HG02588 (cell line): ENCODE measurements around the gene PSMB11.
A peak's percentile ranks its signal among the peaks of the same experiment; 100 is the strongest.
"Not testable (repeated sequence)": the region's sequence is repeated elsewhere in the genome, so short reads cannot be mapped to it uniquely, and the experiment has no call there.

Experiments used
- ATAC-seq: cut with Tn5 transposase; IDR thresholded peaks from one replicate; pipeline ENCODE4 v1.9.1; 2021; ENCODE audit warnings: mild to moderate bottlenecking, moderate library complexity; ENCODE audit not compliant: unreplicated experiment

Gene PSMB11

GRCh38 chr14:23013749-23014054 lies 28.3 kb upstream of the PSMB11 start:
- ATAC-seq, result not testable (repeated sequence)

GRCh38 chr14:23015618-23016017 lies 26.4 kb upstream of the PSMB11 start:
- no peak for ATAC-seq

- no peak for ATAC-seq
Observed at GRCh38 chr14:23017091-23017490, 24.9 kb upstream of the PSMB11 start.

- no peak for ATAC-seq
Observed at GRCh38 chr14:23018107-23018506, 23.9 kb upstream of the PSMB11 start.

- ATAC-seq, result no peak
Observed at GRCh38 chr14:23020143-23021128, 21.6 kb upstream of the PSMB11 start.

GRCh38 chr14:23021434-23021833 lies 20.6 kb upstream of the PSMB11 start:
- no peak for ATAC-seq

GRCh38 chr14:23021889-23022442 lies 20.0 kb upstream of the PSMB11 start:
- no peak for ATAC-seq

- no peak for ATAC-seq
Observed at GRCh38 chr14:23023022-23023794, 18.8 kb upstream of the PSMB11 start.

- ATAC-seq, result no peak
Observed at GRCh38 chr14:23023795-23024152, 18.2 kb upstream of the PSMB11 start.

GRCh38 chr14:23024612-23025075 lies 17.4 kb upstream of the PSMB11 start:
- no peak for ATAC-seq

- ATAC-seq, result no peak
Observed at GRCh38 chr14:23025151-23025814, 16.7 kb upstream of the PSMB11 start.

GRCh38 chr14:23028799-23029198 lies 13.2 kb upstream of the PSMB11 start:
- ATAC-seq, result no peak

- no peak for ATAC-seq
Observed at GRCh38 chr14:23030936-23031335, 11.1 kb upstream of the PSMB11 start.

GRCh38 chr14:23033251-23033727 lies 8.7 kb upstream of the PSMB11 start:
- ATAC-seq, result no peak

- ATAC-seq, result no peak
Observed at GRCh38 chr14:23033801-23034497, 8.1 kb upstream of the PSMB11 start.

GRCh38 chr14:23034498-23035302 lies 7.3 kb upstream of the PSMB11 start, which contains the start of gene PSMB5:
Gene PSMB5 (minus strand): TSS chr14:23034900. CDS start chr14:23034881, 19 bp downstream.
- ATAC-seq, result peak; percentile 95

GRCh38 chr14:23035303-23036144 lies 6.5 kb upstream of the PSMB11 start:
- no peak for ATAC-seq

GRCh38 chr14:23040100-23040499 lies 1.9 kb upstream of the PSMB11 start:
- ATAC-seq, result no peak
